Measurements from ENCODE around the gene TRAF1. TPM values are rescaled to one million over a fixed set of nuclear protein-coding genes. Genes with fewer than 3 reads are reported as not detected.

TRAF1 gene
- total and polyA plus RNA-seq, 4 donors = 0.38 to 2.6 (median 0.71) TPM

DNA sequence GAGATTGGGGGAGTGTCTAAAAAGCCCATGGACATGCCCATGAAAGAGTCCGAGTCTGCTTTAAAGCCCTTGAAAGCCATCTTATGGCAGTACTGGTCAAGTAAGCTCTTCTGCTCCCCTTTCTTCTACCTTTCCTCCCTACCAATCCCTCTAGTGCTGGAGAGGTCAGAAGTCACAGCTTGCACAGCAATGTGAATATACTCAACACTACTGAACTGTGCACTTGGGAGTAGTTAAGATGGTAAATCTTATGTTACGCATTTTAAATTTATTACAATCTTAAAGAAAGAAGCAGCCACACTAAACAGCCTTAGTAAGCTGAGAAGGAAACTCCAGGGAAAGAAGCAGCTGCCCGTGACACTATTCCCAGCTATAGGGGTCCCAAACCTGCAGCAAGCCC is 12.3 kb upstream of the TRAF1 start:
- Histone ChIP-seq H3K36me3 (ENCODE audit: control insufficient read depth in 4 of 4, insufficient read depth in 3 of 4, low read depth in 1 of 4, low read length in 3 of 4) (no peaks in the 10 kb centered on the region), H3K4me1 (ENCODE audit: control insufficient read depth in 4 of 4, insufficient read depth in 4 of 4, low read length in 3 of 4) (peaks cover 5 to 48% (median 30%) of the 10 kb centered on the region in 4 donors), H3K27ac (ENCODE audit: low read depth in 1 of 2, low read length in 2 of 2) (no peak overlapping the region), H3K27me3 (ENCODE audit: control insufficient read depth in 4 of 4, insufficient read depth in 4 of 4, low read length in 3 of 4) (no peaks in the 10 kb centered on the region), H3K9me3 (ENCODE audit: control insufficient read depth in 4 of 4, low read length in 3 of 4) (no peaks in the 10 kb centered on the region), H3K4me3 (ENCODE audit: low read depth in 1 of 3, low read length in 3 of 3) (no peak overlapping the region), H3K9ac (ENCODE audit: low read depth in 1 of 2, low read length in 2 of 2) (no peak overlapping the region)
- 97% methylated on average over 3 of the region's 3 CpGs for WGBS
- no peak for DNase-seq (ENCODE audit: low spot score)
- no peak for TF ChIP-seq ATF3 (IDR thresholded peaks at IDR 0.05)
- TF ChIP-seq, protein P1, sequence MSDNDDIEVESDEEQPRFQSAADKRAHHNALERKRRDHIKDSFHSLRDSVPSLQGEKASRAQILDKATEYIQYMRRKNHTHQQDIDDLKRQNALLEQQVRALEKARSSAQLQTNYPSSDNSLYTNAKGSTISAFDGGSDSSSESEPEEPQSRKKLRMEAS (IDR thresholded peaks at IDR 0.05) = no peak
- TF ChIP-seq TAF1 (conservative IDR thresholded peaks at IDR 0.05) = no peak
- no peak for TF ChIP-seq EGR1 (IDR thresholded peaks at IDR 0.05; ENCODE audit: low read depth in 2 of 2)
- TF ChIP-seq HNF4A (conservative IDR thresholded peaks at IDR 0.05) = no peak
- no peak for TF ChIP-seq NR2F2 (IDR thresholded peaks at IDR 0.05)
- TF ChIP-seq HNF4G (IDR thresholded peaks at IDR 0.05) = no peak

DNA sequence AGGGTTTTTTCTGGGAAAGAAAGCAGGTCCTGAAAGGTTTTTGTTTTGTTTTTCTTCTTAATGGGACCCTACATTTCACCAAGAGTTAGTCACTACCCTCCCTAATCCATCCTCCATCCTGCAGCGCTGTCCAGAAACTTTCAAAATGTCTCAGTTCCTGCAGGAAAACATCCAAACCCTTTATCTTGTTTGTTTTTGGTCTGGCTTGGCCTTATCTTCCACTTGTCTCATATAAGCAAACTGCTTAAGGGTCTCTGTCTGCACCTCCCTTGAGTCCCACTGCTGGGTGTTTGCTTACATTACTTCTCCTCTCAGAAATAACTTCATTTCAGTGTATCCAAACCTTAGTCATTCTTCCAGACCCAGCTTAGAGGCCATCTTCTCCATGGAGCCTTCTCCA is 11.0 kb upstream of the TRAF1 start:
- Histone ChIP-seq H3K9ac (ENCODE audit: low read depth in 1 of 2, low read length in 2 of 2) (no peak overlapping the region), H3K4me1 (ENCODE audit: control insufficient read depth in 4 of 4, insufficient read depth in 4 of 4, low read length in 3 of 4) (peaks cover 5 to 44% (median 24%) of the 10 kb centered on the region in 4 donors), H3K27ac (ENCODE audit: low read depth in 1 of 2, low read length in 2 of 2) (no peak overlapping the region), H3K9me3 (ENCODE audit: control insufficient read depth in 4 of 4, low read length in 3 of 4) (no peaks in the 10 kb centered on the region), H3K27me3 (ENCODE audit: control insufficient read depth in 4 of 4, insufficient read depth in 4 of 4, low read length in 3 of 4) (no peaks in the 10 kb centered on the region), H3K36me3 (ENCODE audit: control insufficient read depth in 4 of 4, insufficient read depth in 3 of 4, low read depth in 1 of 4, low read length in 3 of 4) (no peaks in the 10 kb centered on the region), H3K4me3 (ENCODE audit: low read depth in 1 of 3, low read length in 3 of 3) (no peak overlapping the region)
- TF ChIP-seq JUND (IDR thresholded peaks at IDR 0.05) (no peak), HNF4A (conservative IDR thresholded peaks at IDR 0.05) (no peak), YY1 (IDR thresholded peaks at IDR 0.05) (no peak), RAD21 (IDR thresholded peaks at IDR 0.05) (no peak), RXRA (IDR thresholded peaks at IDR 0.05) (no peak), NR2F2 (IDR thresholded peaks at IDR 0.05) (no peak), ATF3 (IDR thresholded peaks at IDR 0.05) (no peak), HNF4G (IDR thresholded peaks at IDR 0.05) (no peak), TAF1 (conservative IDR thresholded peaks at IDR 0.05) (no peak), SP1 (IDR thresholded peaks at IDR 0.05) (no peak), FOXA2 (IDR thresholded peaks at IDR 0.05) (no peak), REST (IDR thresholded peaks at IDR 0.05) (no peak), EGR1 (IDR thresholded peaks at IDR 0.05; ENCODE audit: low read depth in 2 of 2) (no peak), GABPA (IDR thresholded peaks at IDR 0.05 in 1 of 2, conservative IDR thresholded peaks at IDR 0.05 in 1 of 2) (no peak)
- TF ChIP-seq, protein P1 (IDR thresholded peaks at IDR 0.05) = no peak
- TF ChIP-seq, protein P2, sequence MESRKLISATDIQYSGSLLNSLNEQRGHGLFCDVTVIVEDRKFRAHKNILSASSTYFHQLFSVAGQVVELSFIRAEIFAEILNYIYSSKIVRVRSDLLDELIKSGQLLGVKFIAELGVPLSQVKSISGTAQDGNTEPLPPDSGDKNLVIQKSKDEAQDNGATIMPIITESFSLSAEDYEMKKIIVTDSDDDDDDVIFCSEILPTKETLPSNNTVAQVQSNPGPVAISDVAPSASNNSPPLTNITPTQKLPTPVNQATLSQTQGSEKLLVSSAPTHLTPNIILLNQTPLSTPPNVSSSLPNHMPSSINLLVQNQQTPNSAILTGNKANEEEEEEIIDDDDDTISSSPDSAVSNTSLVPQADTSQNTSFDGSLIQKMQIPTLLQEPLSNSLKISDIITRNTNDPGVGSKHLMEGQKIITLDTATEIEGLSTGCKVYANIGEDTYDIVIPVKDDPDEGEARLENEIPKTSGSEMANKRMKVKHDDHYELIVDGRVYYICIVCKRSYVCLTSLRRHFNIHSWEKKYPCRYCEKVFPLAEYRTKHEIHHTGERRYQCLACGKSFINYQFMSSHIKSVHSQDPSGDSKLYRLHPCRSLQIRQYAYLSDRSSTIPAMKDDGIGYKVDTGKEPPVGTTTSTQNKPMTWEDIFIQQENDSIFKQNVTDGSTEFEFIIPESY (IDR thresholded peaks at IDR 0.05) = no peak
- WGBS = 69% methylated on average over 1 of the region's 1 CpG
- DNase-seq (ENCODE audit: low spot score) = no peak

Data from liver (tissue), 9 donors.